A549 (cell line): ENCODE measurements around the gene DDI2.

Source experiments
- CEBPB ChIP-seq, 2 experiments: fragments of >200 bp in 1 of 2; sonication (Bioruptor Twin) in 1 of 2; formaldehyde crosslinking in 1 of 2; IDR thresholded peaks; 2 replicates each; pipeline ENCODE4 v1.6.1; 2012 to 2016
- CHD2 ChIP-seq: fragments of 150-350 bp; IDR thresholded peaks from 2 replicates; pipeline ENCODE4 v1.6.1; 2014; ENCODE audit warnings: low read length; ENCODE audit not compliant: partially characterized antibody
- ELK1 ChIP-seq: fragments of 150-350 bp; IDR thresholded peaks from 2 replicates; pipeline ENCODE4 v1.6.1; 2014; ENCODE audit warnings: low read depth, mild to moderate bottlenecking, low read length
- EP300 ChIP-seq, 2 experiments: fragments of >200 bp; sonication (Bioruptor Twin); formaldehyde crosslinking; IDR thresholded peaks; 2 replicates in 1 of 2; 3 replicates in 1 of 2; pipeline ENCODE4 v1.6.1; 2016 to 2017
- KDM1A ChIP-seq: fragments of 200-600 bp; sonication (generic); IDR thresholded peaks from 2 replicates; pipeline ENCODE4 v1.6.1; 2016; ENCODE audit warnings: low read depth, mild to moderate bottlenecking
- POLR2A ChIP-seq: IDR thresholded peaks from 2 replicates; pipeline ENCODE4 v1.6.1; 2012; ENCODE audit warnings: mild to moderate bottlenecking, low read length
- RAD21 ChIP-seq, 2 experiments: fragments of >200 bp in 1 of 2; sonication (Bioruptor Twin) in 1 of 2; formaldehyde crosslinking in 1 of 2; IDR thresholded peaks in 1 of 2; conservative IDR thresholded peaks in 1 of 2; 2 replicates in 1 of 2; 3 replicates in 1 of 2; pipeline ENCODE4 v1.6.1; 2012 to 2018; ENCODE audit warnings: inconsistent platforms in 1 of 2
- USF2 ChIP-seq: fragments of 450-650 bp; IDR thresholded peaks from 2 replicates; pipeline ENCODE4 v1.6.1; 2014; ENCODE audit warnings: antibody characterized with exemption
- TF ChIP-seq, protein P1 (sequence below): fragments of >200 bp; sonication (Bioruptor Twin); formaldehyde crosslinking; IDR thresholded peaks from 3 replicates; pipeline ENCODE4 v1.5.1; 2016
- TF ChIP-seq, protein P2 (sequence below): fragments of 250-450 bp; sonication (Bioruptor Pico); IDR thresholded peaks from 2 replicates; pipeline ENCODE4 v1.5.0; 2021; ENCODE audit warnings: mild to moderate bottlenecking, moderate library complexity, borderline replicate concordance

GRCh38 chr1:15698201-15698600 is 80.9 kb downstream of the DDI2 start:
- TF ChIP-seq CEBPB (IDR thresholded peaks at IDR 0.05) (no peak), POLR2A (no peak), ELK1 (no peak), CHD2 (no peak), RAD21 (conservative IDR thresholded peaks at IDR 0.05 in 1 of 2, IDR thresholded peaks at IDR 0.05 in 1 of 2) (no peak), EP300 (IDR thresholded peaks at IDR 0.05) (no peak), USF2 (no peak), KDM1A (no peak)
- TF ChIP-seq, protein P1, sequence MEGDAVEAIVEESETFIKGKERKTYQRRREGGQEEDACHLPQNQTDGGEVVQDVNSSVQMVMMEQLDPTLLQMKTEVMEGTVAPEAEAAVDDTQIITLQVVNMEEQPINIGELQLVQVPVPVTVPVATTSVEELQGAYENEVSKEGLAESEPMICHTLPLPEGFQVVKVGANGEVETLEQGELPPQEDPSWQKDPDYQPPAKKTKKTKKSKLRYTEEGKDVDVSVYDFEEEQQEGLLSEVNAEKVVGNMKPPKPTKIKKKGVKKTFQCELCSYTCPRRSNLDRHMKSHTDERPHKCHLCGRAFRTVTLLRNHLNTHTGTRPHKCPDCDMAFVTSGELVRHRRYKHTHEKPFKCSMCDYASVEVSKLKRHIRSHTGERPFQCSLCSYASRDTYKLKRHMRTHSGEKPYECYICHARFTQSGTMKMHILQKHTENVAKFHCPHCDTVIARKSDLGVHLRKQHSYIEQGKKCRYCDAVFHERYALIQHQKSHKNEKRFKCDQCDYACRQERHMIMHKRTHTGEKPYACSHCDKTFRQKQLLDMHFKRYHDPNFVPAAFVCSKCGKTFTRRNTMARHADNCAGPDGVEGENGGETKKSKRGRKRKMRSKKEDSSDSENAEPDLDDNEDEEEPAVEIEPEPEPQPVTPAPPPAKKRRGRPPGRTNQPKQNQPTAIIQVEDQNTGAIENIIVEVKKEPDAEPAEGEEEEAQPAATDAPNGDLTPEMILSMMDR, result no peak
- TF ChIP-seq, protein P2, sequence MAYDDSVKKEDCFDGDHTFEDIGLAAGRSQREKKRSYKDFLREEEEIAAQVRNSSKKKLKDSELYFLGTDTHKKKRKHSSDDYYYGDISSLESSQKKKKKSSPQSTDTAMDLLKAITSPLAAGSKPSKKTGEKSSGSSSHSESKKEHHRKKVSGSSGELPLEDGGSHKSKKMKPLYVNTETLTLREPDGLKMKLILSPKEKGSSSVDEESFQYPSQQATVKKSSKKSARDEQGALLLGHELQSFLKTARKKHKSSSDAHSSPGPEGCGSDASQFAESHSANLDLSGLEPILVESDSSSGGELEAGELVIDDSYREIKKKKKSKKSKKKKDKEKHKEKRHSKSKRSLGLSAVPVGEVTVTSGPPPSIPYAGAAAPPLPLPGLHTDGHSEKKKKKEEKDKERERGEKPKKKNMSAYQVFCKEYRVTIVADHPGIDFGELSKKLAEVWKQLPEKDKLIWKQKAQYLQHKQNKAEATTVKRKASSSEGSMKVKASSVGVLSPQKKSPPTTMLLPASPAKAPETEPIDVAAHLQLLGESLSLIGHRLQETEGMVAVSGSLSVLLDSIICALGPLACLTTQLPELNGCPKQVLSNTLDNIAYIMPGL (CRISPR knock-in tag), result no peak
